Stimulated activated CD8-positive, alpha-beta memory T cell treated with anti-CD3 and anti-CD28 coated beads, Interleukin-15, amount 100 ng/mL, for 48 hours (primary cell): Measurements from ENCODE around the gene GATAD2B.

ENCODE experiments used
- DNase-seq, 2 donors: peaks; one replicate each; pipeline ENCODE4 v3.0.0-alpha.2; 2020; ENCODE audit warnings: low read depth in 2 of 2

The GATAD2B gene

GRCh38 chr1:153763365-153764225 lies 159.2 kb downstream of the GATAD2B start:
- DNase-seq: no peak

GRCh38 chr1:153760440-153760839 lies 162.3 kb downstream of the GATAD2B start:
- DNase-seq: no peak
